NCI-H226 (cell line): Measurements from ENCODE around the gene ASPHD2.
A peak's percentile ranks its signal among the peaks of the same experiment; 100 is the strongest.

Experiments
- DNase-seq: peaks from one replicate; pipeline ENCODE4 v3.0.0-alpha.2; 2015

Gene ASPHD2

DNA sequence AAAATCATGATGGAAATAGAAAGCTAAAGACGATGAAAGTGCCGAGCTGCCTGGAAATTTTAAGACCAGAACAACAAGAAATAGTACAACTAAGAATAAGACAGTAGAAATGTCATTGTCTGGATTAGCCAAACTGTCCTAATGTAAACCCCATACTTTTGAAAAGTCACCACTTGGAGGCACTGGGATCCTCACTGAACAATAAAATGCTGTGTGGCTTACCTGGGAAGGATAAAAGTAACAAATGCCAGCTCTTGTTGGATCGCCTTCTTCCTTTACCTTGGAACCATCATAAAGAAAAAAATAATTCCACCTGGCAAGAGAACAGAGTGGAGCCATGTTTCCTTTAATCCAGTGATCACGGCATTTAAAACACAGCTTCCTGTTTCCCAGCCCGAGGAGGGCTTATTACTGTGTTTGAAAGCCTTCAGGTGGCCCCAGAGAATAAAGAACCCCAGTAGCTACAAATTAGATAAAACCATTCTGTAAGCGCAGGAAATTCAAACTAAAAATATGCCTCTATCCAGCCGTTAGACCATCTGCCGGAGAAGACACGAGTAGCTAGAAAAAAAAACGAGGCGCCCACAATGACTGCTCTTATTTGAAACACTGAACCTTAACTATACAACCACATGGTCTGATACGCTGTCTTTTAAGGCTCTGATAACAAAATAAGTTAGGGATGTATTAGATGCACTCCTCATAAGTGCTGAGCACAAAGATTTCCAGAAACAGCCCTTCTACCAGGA is 50.2 kb downstream of the ASPHD2 start:
- DNase-seq: no peak

DNA sequence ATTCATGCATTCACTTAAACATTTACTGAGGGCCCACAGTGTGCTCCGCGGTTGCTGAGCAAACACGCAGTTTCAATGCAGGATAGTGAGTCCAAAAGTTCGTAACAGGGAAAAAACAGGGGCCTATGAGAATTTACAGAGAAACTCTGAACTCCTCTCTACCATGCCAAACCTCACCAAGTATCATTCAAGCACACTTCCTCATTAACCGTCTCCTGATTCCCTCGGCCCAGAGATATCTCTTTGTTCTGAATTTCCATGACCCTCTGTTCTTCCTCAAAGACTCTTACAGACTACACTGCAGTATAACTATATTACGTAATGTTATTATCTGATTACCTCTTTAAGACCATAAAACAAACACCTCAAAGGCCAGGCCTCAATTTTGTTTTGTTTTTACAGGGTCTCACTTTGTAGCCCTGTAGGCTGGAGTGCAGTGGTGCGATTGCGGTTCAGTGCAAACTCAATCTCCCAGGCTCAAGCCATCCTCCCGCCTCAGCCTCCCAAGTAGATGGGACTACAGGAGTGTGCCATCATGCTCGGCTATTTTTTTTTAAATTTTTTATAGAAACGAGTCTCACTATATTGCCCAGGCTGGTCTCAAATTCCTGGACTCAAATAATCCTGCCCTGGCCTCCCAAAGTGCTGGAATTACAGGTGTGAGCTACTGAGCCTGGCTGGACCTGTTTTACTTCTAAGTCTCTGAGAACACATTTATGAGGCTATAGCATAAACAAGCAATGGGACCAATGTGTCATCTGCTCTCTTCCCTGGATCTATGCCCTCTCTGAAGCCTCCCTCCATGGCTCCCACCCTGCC is 50.9 kb downstream of the ASPHD2 start:
- DNase-seq: no peak

DNA sequence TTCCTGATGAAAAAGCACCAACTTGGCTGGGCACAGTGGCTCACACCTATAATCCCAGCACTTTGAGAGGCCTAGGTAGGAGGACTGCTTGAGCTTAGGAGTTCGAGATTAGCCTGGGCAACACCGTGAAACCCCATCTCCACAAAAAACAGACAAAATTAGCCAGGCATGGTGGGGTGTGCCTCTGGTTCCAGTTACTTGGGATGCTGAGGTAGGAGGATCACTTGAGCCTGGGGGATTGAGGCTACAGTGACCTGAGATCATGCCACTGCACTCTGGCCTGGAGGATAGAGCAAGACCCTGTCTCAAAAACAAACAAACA is 51.5 kb downstream of the ASPHD2 start:
- DNase-seq: no peak

DNA sequence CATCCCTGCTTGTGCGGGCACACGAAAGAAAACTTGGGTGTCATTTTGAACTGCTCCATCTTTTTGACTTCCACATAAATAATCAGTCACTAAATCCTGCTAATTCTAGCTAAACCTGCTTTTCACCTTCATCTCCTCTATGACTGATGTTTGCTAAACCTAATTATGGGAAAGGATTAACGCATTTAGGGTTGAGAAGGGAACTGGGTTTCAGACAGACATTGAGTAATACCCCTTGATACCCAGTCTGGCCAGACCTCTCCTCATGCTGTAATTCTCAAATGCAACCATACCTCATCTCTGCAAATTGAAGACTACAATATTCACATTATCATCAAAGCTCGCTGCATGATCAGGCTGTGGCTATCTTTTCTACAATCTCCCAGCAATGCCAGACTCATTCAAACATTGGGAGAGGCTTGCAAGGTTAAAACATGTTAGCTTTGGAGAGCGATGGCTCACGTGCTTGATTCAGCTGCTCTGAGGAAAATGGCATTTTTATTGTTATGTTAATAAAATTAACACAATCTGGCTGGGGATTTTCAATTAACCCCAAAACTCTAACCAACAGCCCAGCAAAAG is 52.1 kb downstream of the ASPHD2 start:
- no peak for DNase-seq

DNA sequence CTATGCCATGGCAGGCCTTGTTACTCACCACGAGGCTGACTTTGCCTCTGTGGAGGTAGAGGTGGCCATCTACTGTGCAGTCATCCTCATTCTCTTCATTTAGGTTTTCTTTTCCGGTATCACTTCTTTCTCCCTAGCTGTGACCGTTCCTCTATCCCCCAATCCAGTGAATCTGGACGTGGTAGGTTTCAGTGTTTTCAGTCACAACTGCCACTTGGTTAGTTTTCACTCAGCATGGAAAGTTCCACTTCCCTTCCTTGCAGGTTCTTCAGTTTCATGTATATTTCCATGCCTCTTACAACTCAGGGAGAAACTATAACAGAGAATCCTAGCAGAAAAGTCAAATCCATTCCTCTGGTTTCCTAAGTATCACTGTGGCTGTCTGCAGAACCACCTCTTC is 52.6 kb downstream of the ASPHD2 start:
- DNase-seq: no peak

DNA sequence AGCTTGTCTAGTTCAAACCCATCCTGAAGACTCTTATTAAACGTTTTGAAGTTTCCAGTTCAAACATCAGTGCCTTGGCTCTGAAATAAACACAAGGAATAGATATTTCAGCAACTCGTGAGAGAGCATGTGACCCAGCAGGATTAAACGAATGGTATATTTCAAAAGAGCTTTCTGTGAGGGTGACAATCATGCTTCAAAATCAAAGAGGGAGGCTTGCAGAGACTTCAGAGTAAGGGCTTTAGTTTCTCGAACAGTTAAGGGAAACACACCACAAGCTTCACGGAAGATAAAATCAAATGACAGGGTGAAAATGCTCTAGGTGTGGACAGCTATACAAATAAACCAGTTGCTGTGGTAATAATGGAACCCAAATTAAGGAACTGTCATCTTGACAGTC is 53.1 kb downstream of the ASPHD2 start:
- DNase-seq: no peak

DNA sequence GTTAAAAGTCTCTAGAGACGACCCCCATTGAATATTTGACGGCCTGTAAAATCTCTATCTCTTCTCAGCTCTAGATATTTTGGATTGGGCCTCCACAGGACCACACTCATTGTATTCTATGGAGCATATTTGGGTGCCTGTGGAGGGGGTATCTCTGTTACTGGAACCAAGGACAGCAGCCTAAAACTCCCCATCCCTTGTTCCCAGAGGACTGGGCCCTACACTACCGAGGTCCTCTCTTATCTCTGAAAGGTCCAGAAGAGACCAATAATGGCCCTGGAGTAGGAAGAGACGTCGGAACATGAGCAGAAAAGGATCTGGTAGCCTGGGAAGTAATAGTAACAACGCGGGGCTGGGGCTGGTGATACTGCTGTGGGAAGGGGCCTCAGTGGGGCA is 54.0 kb downstream of the ASPHD2 start:
- DNase-seq: no peak

DNA sequence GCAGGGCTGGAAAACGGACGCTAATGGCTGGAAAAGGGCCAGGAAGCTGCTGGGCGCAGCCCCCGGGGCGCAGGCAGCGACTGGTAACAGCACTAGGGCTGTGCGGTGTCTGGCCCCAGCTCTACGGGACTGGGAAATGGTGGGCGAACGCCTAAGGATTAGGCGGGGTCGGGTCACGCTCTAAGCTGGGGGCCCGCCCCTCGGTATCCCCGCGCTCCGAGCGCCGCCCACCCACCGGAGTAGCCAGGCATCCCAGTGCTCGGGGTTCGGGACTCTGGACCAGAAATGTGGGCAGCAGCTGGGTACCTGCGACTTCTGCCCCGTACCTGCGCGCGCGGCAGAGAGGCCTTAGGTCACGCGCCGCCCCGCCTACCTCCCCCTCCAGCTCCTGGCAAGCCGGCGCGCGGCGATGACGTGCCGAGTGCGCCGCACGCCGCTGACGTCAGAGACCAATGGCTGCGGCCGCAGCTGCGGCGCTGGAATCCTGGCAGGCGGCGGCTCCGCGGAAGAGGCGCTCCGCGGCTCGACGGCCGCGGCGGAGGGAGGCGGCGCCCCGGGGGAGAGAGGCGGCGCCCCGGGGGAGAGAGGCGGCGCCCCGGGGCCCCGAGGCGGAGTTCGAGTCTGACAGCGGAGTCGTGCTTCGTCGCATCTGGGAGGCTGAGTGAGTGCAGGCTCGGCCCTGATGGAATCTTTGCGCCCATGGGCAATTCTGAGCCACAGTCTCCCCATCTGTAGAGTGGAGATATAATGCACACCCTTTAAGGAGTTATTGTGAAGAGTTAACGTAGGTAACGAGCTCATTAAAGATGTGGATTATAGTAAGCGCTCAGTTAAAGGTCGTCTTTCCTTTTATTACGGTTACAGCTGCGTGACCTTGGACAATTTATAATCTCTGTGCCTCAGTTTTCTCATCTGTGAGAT is 54.6 kb downstream of the ASPHD2 start, which contains the start of the genes HPS4 and SRRD:
Gene HPS4, minus strand, starts transcription at position 345 of the 921 bp plus-strand sequence. CDS start 2,021 bp downstream, outside the sequence.
Gene SRRD, plus strand, starts transcription at position 439 of the 921 bp plus-strand sequence. Its CDS starts 14 bp downstream, at position 453.
- peak; percentile 72 for DNase-seq

DNA sequence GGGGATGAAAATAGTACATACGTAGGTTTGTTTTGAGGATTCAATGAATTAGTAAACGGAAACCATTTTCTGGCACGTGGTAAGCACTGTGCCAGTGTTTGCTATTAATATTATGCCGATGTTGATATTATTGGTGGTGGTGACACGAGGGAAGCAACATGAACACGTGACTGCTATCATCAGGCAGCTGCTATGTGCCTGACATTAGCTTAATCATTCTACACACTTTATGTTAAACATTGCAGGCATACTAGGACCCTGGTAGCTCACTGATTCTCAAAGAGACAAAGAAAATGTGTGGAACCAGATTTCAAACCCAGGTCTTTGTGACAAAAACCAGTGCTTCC is 55.3 kb downstream of the ASPHD2 start:
- no peak for DNase-seq

DNA sequence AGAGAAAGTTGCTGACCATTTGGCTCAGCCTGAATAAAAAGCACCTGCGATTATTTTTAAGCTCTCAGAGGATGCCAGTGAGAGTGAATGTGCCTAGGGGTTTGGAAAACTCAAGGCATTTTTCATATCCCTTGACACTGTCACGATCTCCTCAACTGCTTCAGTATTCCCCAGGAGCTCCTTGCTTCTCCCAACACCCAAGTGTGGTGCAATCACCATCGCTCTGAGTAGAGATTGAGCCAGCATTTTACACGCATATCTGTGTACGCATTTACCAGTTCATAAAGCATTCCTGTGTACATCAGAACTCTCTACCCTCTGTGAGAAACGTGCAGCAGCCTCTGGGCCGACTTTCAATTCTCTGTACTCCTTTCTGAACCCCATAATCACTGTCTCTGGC is 56.0 kb downstream of the ASPHD2 start:
- no peak for DNase-seq

DNA sequence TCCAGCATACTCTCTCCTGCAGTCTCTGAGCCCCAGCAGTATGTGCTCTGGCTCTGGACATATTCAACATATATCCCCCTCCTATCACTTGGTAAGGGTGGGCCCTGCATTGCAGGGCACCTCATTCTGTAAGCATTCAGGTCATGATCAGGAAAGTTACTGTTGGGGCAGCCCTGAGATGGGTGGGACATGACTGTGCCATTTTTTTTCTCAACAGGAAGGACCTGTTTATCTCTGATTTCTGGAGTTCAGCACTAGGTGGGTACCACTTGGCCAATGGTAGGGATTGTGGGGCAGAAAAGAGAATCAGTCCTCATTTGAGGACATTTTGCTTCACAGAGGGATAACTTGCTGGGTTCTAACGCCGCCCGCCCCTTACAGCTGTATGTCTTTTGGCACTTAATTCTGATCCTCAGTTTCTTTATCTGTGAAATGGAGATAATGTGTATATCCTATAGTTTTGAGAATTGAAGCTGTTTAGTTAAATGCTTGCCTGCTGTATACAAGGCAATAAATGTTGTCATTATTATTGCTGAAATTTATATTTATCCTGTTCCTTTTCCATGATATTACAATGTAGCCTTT is 56.8 kb downstream of the ASPHD2 start:
- no peak for DNase-seq

DNA sequence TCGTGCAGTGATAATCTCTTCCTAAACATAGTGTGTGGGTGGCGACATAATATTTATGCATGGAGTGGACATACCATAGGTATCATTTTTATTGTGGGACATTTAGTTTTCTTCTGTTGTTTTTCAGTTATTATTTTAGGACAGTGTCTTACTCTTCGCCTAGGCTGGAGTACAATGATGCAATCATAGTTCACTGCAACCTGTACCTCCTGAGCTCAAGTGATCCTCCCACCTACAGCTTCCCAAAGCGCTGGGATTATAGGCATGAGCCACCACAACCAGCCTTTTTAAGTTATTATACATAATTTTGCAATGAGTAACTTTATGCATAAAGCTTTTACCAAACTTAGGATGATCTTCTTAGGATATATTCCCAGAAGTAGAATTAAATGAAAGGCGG is 57.3 kb downstream of the ASPHD2 start:
- DNase-seq: no peak

DNA sequence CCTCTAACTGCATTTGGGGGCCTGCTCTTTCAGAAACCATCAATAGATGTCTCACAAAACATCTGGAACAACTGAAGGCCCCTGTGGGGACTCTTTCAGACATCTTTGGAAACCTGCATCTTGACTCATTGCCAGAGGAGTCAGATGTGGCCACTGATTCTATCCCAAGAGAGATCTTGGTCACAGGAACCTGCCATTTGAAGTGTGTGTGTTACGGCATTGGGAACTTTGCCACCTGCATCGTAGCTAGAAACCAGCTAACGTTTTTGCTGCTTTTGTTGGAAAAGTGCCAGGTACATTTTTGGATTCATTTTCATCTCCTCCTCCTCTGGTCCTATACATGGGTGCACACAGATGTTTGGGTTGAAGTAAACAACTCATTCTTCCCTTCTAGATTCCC is 58.9 kb downstream of the ASPHD2 start:
- no peak for DNase-seq

DNA sequence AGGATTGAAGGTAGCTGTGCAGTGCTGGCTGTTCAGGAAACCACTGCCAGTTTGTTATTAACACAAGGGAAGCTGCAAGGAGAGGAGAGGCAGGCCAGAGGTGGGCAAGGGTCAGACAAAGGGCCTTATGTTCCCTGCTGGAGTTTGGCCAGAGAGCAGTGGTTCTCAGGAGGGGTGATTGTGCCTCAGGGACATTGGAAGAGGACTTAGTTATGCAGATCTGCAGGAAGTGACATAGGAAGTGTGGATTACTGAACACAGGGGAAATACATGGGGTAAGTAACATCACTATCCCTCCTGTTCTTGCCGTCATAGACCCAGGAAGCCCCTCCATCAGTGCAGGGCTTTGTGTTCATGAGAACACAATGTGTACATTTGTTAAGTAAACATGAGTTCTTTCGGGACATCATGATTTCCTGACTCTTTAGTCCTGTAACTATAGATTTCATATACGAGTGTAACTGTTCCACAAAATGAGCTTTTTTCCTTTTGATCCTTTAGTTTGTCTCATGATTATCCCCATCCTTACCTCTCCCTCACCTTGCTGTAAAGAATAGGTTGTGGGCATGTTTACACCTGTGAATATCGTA is 60.5 kb downstream of the ASPHD2 start:
- DNase-seq: no peak

DNA sequence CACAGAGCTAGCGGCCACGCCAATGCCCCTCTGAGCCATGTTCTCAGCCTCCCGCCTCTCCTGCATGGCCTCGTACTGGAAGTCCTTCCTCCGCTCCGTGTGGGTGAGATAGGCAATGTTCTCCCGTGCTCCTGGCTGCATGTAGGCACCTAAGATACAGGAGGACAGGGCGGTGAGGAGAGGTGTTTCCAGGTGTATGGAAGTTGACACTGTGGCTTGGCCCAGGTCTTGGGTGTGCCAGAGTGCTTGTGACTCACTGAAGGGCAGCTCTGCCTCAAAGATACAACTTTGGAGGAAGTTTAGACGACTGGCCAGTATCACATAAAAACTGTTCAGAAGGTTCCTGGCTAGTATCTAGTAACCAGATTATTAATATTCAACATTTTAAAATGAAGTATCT is 63.2 kb downstream of the ASPHD2 start:
- no peak for DNase-seq

DNA sequence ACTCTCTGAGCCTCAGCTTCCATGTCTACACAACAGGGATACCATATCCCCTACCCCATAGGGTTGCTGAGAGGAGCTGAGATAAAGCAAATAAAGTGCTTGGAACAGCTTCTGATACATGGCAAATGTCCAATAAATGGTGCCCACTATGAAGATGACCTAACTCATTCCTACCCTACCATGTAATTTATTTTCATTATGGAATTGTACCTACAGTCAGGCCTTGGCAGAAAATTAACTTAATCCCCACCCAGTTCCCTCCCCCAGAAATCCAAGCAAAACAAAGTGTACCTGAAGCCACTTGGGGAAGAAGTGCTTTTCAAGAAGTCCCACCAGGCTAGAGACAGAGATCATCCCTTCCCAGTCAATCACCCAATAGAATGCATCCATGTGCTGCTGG is 65.4 kb downstream of the ASPHD2 start:
- DNase-seq: no peak
